ENCODE measurements around the gene NACC2.
"Not testable (repeated sequence)": the region's sequence is repeated elsewhere in the genome, so short reads cannot be mapped to it uniquely, and the experiment has no call there.

Gene NACC2

DNA sequence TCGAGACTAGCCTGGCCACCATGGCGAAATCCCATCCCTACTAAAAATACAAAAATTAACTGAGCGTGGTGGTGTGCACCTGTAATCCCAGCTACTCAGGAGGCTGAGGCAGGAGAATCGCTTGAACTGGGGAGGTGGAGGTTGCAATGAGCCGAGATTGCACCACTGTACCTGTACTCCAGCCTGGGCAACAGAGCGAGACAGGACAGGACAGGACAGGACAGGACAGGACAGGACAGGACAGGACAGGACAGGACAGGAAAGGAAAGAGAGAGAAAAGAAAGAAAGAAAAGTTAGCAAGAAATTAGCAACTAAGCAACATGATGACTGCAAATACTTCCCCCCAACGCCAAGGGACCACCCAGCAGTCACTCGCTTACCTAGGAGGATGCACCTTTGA, 33.2 kb downstream of the NACC2 start:
- not testable (repeated sequence) for H3K27ac ChIP-seq (ENCODE audit: low read length); H3K9me3 ChIP-seq (ENCODE audit: control insufficient read depth, low read depth, low read length); H3K4me3 ChIP-seq (ENCODE audit: low read length); H3K36me3 ChIP-seq (ENCODE audit: control insufficient read depth, low read depth, low read length); H3K9ac ChIP-seq (ENCODE audit: low read length); H3K4me1 ChIP-seq (ENCODE audit: control insufficient read depth, low read depth, low read length); H3K27me3 ChIP-seq (ENCODE audit: control insufficient read depth, insufficient read depth, low read length)

DNA sequence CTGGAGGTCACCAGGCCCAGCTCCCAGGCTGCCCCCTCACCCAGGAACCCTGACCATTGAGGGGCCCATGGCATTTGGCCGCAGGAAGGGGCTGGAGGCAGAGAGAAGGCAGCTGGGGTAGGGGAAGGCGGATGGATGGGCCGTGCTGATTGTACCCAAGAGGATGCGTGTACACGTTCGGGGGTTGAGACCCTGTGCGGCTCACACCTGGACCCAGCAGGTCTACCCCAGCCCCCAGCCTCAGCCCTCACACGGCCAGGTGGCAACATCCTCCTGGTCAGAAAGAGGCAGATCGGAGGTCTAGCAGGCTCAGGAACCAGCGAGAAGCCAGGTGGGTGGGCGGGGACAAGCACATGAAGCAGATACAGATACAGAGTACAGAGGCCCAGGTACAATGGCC, 33.7 kb downstream of the NACC2 start:
- H3K27me3 ChIP-seq (ENCODE audit: control insufficient read depth, insufficient read depth, low read length), result no peaks in the 10 kb centered on the region
- H3K9me3 ChIP-seq (ENCODE audit: control insufficient read depth, low read depth, low read length), result no peaks in the 10 kb centered on the region
- no peak overlapping the region for H3K9ac ChIP-seq (ENCODE audit: low read length)
- no peak overlapping the region for H3K27ac ChIP-seq (ENCODE audit: low read length)
- H3K4me1 ChIP-seq (ENCODE audit: control insufficient read depth, low read depth, low read length), result no peaks in the 10 kb centered on the region
- H3K4me3 ChIP-seq (ENCODE audit: low read length), result no peak overlapping the region
- H3K36me3 ChIP-seq (ENCODE audit: control insufficient read depth, low read depth, low read length), result no peaks in the 10 kb centered on the region

DNA sequence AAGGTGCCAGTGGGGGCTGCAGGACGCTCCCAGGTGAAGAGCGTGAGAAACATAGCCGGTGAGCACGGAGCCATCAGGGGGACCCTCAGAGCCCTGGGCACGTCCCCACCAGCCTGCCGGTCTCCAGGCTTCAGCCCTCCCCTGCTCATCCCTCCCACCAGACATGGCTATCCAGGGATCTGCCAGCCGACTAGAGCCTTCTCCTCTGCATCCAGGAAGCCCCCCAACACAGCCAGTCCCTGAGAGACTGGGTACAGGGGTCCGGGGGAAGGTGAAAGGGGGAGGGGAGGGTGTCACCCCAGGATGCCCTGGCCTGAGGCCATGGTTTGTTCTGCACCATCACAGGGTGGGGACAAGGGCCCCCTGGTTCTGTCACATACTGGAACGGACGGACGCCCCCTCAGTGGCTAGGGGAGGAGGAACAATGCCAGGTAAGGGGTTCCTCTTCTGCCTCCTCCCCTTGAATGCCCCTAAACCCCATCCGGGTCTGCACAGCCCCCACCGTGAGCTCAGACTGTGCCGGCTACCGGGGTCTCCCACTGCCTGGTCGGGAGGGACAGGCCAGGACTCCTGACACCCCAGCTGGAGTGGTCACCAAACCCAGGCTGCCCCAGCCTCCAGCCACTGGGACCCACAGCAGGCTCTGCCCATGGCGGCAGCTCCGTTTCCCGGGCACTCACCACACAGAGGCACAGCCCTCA, 34.3 kb downstream of the NACC2 start:
- H3K27ac ChIP-seq (ENCODE audit: low read length), result no peak overlapping the region
- no peaks in the 10 kb centered on the region for H3K27me3 ChIP-seq (ENCODE audit: control insufficient read depth, insufficient read depth, low read length)
- no peaks in the 10 kb centered on the region for H3K36me3 ChIP-seq (ENCODE audit: control insufficient read depth, low read depth, low read length)
- H3K9ac ChIP-seq (ENCODE audit: low read length), result no peak overlapping the region
- H3K4me3 ChIP-seq (ENCODE audit: low read length), result no peak overlapping the region
- H3K4me1 ChIP-seq (ENCODE audit: control insufficient read depth, low read depth, low read length), result peaks cover 1% of the 10 kb centered on the region
- no peaks in the 10 kb centered on the region for H3K9me3 ChIP-seq (ENCODE audit: control insufficient read depth, low read depth, low read length)

DNA sequence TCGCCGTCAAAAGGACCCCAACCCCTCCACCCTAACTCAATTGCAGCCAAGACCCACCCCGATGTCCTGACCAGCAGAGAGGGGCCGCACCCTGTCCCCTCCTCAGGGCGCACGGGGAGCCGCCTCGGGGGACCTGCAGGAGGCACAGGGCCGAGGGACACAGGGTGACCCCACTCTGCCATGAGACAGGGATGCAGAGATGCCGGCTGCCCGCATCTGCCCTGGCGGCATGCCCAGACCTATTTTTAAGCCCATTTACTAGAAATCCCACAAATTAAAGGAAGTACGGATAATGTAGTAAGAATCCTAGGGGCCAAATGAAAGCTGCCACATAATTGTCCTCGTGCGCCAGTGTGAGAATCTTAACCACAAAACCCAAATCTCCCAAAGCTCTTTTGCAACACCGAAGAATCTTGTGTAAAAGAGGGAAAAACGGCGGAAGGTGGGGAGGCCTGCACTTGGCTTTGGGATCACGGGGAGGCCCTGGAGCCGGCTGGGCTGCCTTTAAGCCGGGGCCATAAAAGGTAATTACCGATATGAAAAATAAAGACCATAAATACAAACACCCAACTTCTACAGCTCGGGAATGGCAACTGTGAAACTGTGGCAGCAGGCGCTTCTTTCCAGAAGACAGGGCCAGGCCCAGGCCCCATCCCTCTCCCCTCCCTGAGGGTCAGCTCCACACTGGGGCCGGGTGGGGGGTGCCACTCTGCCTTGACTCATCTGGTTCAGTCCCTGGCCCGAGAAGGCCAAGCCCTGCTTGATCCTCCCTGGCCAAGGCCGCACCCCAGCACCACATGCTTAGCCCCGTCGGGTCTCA, 35.0 kb downstream of the NACC2 start:
- H3K9ac ChIP-seq (ENCODE audit: low read length), result no peak overlapping the region
- peaks cover 4% of the 10 kb centered on the region for H3K4me1 ChIP-seq (ENCODE audit: control insufficient read depth, low read depth, low read length)
- no peak overlapping the region for H3K4me3 ChIP-seq (ENCODE audit: low read length)
- no peak overlapping the region for H3K27ac ChIP-seq (ENCODE audit: low read length)
- H3K27me3 ChIP-seq (ENCODE audit: control insufficient read depth, insufficient read depth, low read length), result no peaks in the 10 kb centered on the region
- H3K9me3 ChIP-seq (ENCODE audit: control insufficient read depth, low read depth, low read length), result no peaks in the 10 kb centered on the region
- no peaks in the 10 kb centered on the region for H3K36me3 ChIP-seq (ENCODE audit: control insufficient read depth, low read depth, low read length)

DNA sequence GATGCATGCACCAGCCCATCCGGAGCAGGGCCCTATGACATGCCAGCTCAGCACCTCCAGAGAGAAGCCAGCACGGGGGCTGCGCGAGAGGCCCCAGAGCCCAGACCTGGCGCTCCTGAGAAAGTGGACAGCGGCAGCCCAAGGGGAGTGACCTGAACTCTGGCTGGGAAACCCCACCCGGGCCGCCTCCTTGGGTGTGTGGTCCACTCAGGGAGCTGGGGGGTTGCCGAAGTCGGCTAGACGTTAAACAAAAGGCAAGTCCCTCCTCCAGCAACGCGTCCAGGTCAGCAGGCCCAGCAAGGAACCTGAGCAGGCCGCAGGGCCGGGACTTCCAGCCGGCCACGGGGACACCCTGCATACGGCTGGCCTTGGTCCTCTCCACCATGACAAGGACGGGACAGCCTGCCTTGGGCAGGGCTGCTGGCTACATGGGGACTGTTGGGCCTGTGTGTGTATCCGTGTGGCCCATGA, 35.7 kb downstream of the NACC2 start:
- peaks cover 4% of the 10 kb centered on the region for H3K4me1 ChIP-seq (ENCODE audit: control insufficient read depth, low read depth, low read length)
- no peaks in the 10 kb centered on the region for H3K36me3 ChIP-seq (ENCODE audit: control insufficient read depth, low read depth, low read length)
- no peak overlapping the region for H3K27ac ChIP-seq (ENCODE audit: low read length)
- H3K9me3 ChIP-seq (ENCODE audit: control insufficient read depth, low read depth, low read length), result no peaks in the 10 kb centered on the region
- no peak overlapping the region for H3K9ac ChIP-seq (ENCODE audit: low read length)
- H3K27me3 ChIP-seq (ENCODE audit: control insufficient read depth, insufficient read depth, low read length), result no peaks in the 10 kb centered on the region
- H3K4me3 ChIP-seq (ENCODE audit: low read length), result no peak overlapping the region

DNA sequence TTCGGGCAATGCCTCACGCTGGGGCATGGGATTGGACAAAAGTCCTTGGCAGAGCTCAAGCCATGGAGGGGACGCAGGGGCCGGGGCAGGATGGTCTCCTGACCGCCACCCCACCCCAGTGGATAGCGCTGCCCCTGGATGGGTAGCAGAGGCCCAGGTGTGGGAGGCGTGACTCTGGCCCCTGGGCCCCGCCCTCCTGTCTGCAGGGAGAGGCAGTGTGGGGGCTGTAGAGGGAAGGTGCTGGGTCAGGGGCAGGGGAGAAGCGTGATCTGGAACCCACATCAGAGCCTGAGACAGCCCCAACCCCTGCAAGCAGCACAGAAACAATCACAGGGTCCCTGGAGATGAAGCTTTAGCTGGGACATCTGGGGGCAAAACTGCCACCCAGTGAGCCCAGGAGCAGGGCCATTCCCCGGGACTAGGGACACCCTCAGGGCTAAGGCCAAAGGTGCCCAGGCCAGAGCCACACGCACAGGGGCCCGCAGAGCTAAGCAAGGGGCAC, 36.2 kb downstream of the NACC2 start:
- Histone ChIP-seq H3K9me3 (ENCODE audit: control insufficient read depth, low read depth, low read length) (no peaks in the 10 kb centered on the region), H3K27me3 (ENCODE audit: control insufficient read depth, insufficient read depth, low read length) (no peaks in the 10 kb centered on the region), H3K36me3 (ENCODE audit: control insufficient read depth, low read depth, low read length) (no peaks in the 10 kb centered on the region), H3K27ac (ENCODE audit: low read length) (no peak overlapping the region), H3K4me1 (ENCODE audit: control insufficient read depth, low read depth, low read length) (peaks cover 4% of the 10 kb centered on the region), H3K9ac (ENCODE audit: low read length) (no peak overlapping the region), H3K4me3 (ENCODE audit: low read length) (no peak overlapping the region)

DNA sequence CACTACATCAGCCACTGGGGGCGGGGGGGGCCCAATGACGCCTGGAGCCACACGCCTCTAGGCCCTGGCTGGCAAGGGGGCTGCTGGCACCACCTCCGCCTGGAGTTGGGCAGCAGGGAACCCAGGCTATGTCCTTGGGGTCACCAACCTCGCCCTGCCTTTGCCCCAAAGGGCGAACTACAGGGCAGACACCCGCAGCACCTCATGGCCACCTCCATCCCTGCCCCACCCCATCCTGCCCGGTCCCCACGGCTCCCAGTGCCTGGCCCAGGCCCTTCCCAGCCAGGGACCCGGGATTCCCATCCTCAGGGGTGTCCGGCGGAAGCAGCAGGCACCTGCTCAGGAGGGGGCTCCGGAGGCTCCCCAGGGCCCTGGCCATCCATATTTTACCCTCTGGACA, 37.0 kb downstream of the NACC2 start:
- Histone ChIP-seq H3K4me3 (ENCODE audit: low read length) (no peak overlapping the region), H3K27ac (ENCODE audit: low read length) (no peak overlapping the region), H3K27me3 (ENCODE audit: control insufficient read depth, insufficient read depth, low read length) (no peaks in the 10 kb centered on the region), H3K9ac (ENCODE audit: low read length) (no peak overlapping the region), H3K4me1 (ENCODE audit: control insufficient read depth, low read depth, low read length) (peaks cover 7% of the 10 kb centered on the region), H3K36me3 (ENCODE audit: control insufficient read depth, low read depth, low read length) (no peaks in the 10 kb centered on the region), H3K9me3 (ENCODE audit: control insufficient read depth, low read depth, low read length) (no peaks in the 10 kb centered on the region)

DNA sequence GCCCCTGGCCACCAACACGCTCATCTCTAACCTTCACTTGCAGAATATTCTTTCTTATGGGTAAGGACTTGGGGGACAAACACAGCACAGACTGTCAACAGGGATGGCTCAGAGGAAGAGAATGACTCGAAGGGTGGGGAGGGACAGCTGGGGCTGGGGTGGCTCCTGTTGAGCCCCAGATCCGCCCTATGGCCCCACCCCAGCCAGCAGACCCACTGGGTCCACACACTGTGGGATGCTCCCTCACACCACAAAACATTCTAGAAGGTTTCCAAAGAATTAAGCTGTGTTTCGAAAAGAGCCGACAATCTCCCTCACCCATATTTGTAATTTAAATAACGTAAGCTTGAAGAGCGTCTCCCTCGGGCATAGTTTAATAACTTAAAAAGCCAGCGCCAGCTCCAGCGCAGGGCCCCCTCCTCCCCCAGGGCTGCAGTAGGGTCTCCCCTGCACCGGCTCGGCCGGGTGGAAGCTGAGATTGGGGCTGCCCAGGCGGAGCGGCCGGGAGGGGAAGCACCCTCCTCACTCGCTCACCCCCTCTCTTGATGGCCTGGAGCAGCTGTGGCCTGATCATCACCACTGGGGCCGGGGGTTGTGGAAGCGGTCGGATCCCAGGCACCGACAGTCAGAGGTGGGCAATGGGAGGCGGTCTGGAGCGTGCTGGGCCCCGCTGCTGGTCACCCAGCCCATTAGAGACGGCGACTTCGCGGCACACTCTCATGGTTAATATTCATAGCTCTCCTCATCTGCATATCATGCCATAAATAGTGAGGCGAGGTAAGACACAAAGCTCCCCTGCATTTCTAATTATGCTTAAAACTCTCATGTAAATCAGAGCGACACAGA, 37.6 kb downstream of the NACC2 start:
- Histone ChIP-seq H3K36me3 (ENCODE audit: control insufficient read depth, low read depth, low read length) (no peaks in the 10 kb centered on the region), H3K4me1 (ENCODE audit: control insufficient read depth, low read depth, low read length) (peaks cover 13% of the 10 kb centered on the region)

DNA sequence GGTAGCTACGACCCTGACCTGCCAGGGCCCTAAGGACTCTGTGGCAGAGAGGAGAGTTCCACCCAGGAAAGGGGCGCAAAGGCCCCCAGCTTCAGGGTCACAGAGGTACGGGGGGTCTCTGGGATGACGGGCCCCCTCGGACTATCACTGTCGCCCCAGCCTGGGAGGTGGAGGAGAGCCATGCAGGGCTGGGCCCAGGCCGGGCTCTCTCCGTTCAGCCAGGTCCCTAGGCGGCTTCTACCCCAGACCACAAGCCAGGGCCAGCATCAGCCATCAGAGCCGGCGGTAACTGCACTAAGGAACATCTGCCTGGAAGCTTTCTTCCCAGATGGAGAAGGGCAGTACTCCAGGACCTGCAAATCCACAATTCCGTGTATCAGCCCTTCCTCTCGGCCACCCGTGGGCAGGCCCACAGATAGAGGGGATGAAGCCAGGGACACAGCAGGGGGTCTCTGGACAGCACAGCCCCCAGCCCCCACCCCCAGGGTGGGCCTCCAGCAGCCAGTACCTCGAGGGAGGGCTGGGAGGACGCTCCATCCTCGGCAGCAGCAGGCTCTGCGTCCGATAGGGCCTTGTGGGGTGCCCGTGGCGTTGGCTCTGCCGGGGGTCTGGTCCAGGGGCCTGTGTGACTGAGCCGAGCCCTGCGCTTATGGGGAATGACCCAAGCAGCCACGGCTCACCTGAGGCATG, 38.4 kb downstream of the NACC2 start:
- Histone ChIP-seq H3K9ac (ENCODE audit: low read length) (no peak overlapping the region), H3K27me3 (ENCODE audit: control insufficient read depth, insufficient read depth, low read length) (no peaks in the 10 kb centered on the region), H3K9me3 (ENCODE audit: control insufficient read depth, low read depth, low read length) (no peaks in the 10 kb centered on the region), H3K27ac (ENCODE audit: low read length) (no peak overlapping the region), H3K4me1 (ENCODE audit: control insufficient read depth, low read depth, low read length) (peaks cover 19% of the 10 kb centered on the region), H3K4me3 (ENCODE audit: low read length) (no peak overlapping the region), H3K36me3 (ENCODE audit: control insufficient read depth, low read depth, low read length) (no peaks in the 10 kb centered on the region)

More for the DNA sequence above, 37.6 kb downstream of the NACC2 start:
- Histone ChIP-seq H3K9me3 (ENCODE audit: control insufficient read depth, low read depth, low read length) (no peaks in the 10 kb centered on the region), H3K27ac (ENCODE audit: low read length) (no peak overlapping the region), H3K9ac (ENCODE audit: low read length) (no peak overlapping the region), H3K4me3 (ENCODE audit: low read length) (no peak overlapping the region), H3K27me3 (ENCODE audit: control insufficient read depth, insufficient read depth, low read length) (no peaks in the 10 kb centered on the region)

DNA sequence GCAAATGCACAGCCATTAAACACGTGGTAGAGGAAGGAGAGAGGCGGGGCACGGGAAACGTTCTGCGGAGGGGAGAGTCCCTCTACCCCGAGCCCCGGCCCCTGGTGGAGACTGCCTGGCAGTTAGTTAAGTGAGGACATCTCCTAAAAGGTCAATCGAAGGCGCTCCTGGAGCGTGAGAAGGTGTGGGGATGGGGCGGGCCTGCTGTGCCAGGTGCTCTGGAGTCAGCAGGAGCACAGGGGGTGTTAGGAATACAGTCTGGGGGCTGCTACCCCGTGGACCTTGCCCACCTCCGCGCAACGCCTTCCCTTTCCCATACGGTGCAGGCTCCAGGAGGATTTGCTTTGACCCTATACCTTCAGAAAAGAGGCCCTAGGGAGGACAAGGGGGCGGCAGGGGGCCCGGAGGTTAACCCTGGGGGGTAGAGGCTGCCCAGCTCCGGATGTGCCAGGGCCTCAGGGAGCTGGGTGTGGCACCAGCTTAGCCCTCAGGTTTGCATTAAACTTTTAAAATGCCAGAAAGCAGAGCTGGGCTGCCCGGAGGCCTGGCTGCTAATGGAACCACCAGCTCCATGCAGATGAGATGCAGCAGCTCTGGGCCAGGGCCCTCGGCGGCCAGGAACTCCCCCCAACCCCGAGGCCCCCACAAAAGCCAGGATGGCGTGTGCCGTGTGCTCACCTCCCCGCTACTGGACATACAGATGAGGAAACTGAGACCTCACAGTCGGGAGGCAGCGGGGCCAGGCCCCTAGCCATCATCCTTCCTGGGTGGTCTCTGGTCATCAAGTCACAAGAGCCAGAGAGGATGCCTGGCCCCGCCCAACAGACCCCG, 39.2 kb downstream of the NACC2 start:
- Histone ChIP-seq H3K27me3 (ENCODE audit: control insufficient read depth, insufficient read depth, low read length) (peaks cover 2% of the 10 kb centered on the region), H3K9ac (ENCODE audit: low read length) (no peak overlapping the region), H3K4me1 (ENCODE audit: control insufficient read depth, low read depth, low read length) (peaks cover 19% of the 10 kb centered on the region), H3K4me3 (ENCODE audit: low read length) (no peak overlapping the region), H3K27ac (ENCODE audit: low read length) (no peak overlapping the region), H3K9me3 (ENCODE audit: control insufficient read depth, low read depth, low read length) (no peaks in the 10 kb centered on the region), H3K36me3 (ENCODE audit: control insufficient read depth, low read depth, low read length) (no peaks in the 10 kb centered on the region)
